IMR-90 (cell line): ENCODE results near the gene CD69. TPM values are rescaled to one million over a fixed set of nuclear protein-coding genes. Genes with fewer than 3 reads are reported as not detected.

Experiments used
- ATAC-seq: fragments of 200-7000 bp; cut with Tn5 transposase; 2 replicates; pipeline ENCODE4 v1.9.1; 2020; ENCODE audit warnings: low read depth, mild to moderate bottlenecking, moderate library complexity
- BruUV-seq: library from RNA; stranded (reverse); fragments of 400-500 nt; replicated peaks from 2 replicates; lab custom pipeline; 2021; lab: Mats Ljungman, UMichigan
- CTCF ChIA-PET: fragments of 300-600 bp; formaldehyde crosslinking; extraction: SDS; loops from one replicate; lab custom pipeline; 2021; ENCODE audit warnings: antibody characterized with exemption; lab: Yijun Ruan, JAX
- POLR2A ChIA-PET: fragments of 300-600 bp; sonication (Branson Sonifier 250); formaldehyde crosslinking; loops from one replicate; lab custom pipeline; 2022; ENCODE audit warnings: antibody characterized with exemption; ENCODE audit not compliant: unreplicated experiment; lab: Charles Lee
- DNase-seq: peaks from one replicate; pipeline ENCODE4 v3.0.0; 2013
- H2AFZ ChIP-seq: replicated peaks from 2 replicates; pipeline ENCODE3; 2013; ENCODE audit warnings: low read length, mild to moderate bottlenecking; ENCODE audit not compliant: poor library complexity
- H2AK5ac ChIP-seq: 2 replicates; pipeline ENCODE4 v1.6.1; 2013; ENCODE audit warnings: low read depth, low read length, inconsistent platforms
- H2AK9ac ChIP-seq: replicated peaks from 2 replicates; pipeline ENCODE3; 2013; ENCODE audit warnings: mild to moderate bottlenecking, low read depth, low read length, moderate library complexity; ENCODE audit not compliant: poor library complexity
- H2BK120ac ChIP-seq: 2 replicates; pipeline ENCODE4 v1.6.1; 2013; ENCODE audit warnings: low read depth, low read length, inconsistent platforms
- H2BK15ac ChIP-seq: 3 replicates; pipeline ENCODE4 v1.6.1; 2013; ENCODE audit warnings: low read depth, low read length, inconsistent platforms
- H2BK20ac ChIP-seq: 2 replicates; pipeline ENCODE4 v1.6.1; 2013; ENCODE audit warnings: low read depth, mild to moderate bottlenecking, inconsistent platforms, low read length, moderate library complexity
- H2BK5ac ChIP-seq: 2 replicates; pipeline ENCODE4 v1.6.1; 2013; ENCODE audit warnings: mild to moderate bottlenecking, low read depth, low read length, inconsistent platforms; ENCODE audit not compliant: poor library complexity, severe bottlenecking
- H3K14ac ChIP-seq: replicated peaks from 2 replicates; pipeline ENCODE4 v1.6.1; 2013; ENCODE audit warnings: low read depth, low read length, inconsistent platforms
- H3K18ac ChIP-seq: 2 replicates; pipeline ENCODE4 v1.6.1; 2013; ENCODE audit warnings: low read depth, low read length, control low read depth
- H3K23ac ChIP-seq: 2 replicates; pipeline ENCODE4 v1.6.1; 2013; ENCODE audit warnings: low read depth, low read length, inconsistent platforms
- H3K27ac ChIP-seq: 2 replicates; pipeline ENCODE4 v1.5.1; 2013; ENCODE audit warnings: mild to moderate bottlenecking, control low read depth, low read length; ENCODE audit not compliant: insufficient read depth
- H3K27me3 ChIP-seq: 2 replicates; pipeline ENCODE4 v1.6.1; 2013; ENCODE audit warnings: low read length; ENCODE audit not compliant: control insufficient read depth, insufficient read depth
- H3K36me3 ChIP-seq: 2 replicates; pipeline ENCODE4 v1.6.1; 2013; ENCODE audit warnings: low read length, mixed read lengths; ENCODE audit not compliant: control insufficient read depth, insufficient read depth
- H3K4ac ChIP-seq: 2 replicates; pipeline ENCODE4 v1.6.1; 2013; ENCODE audit warnings: low read depth, low read length, inconsistent platforms
- H3K4me1 ChIP-seq: 2 replicates; pipeline ENCODE4 v1.6.1; 2013; ENCODE audit warnings: low read length, mixed read lengths; ENCODE audit not compliant: control insufficient read depth, insufficient read depth
- H3K4me2 ChIP-seq: 2 replicates; pipeline ENCODE4 v1.6.1; 2013; ENCODE audit warnings: low read depth, mild to moderate bottlenecking, control low read depth, low read length, moderate library complexity
- H3K4me3 ChIP-seq: 2 replicates; pipeline ENCODE4 v1.5.1; 2013; ENCODE audit warnings: low read depth, mild to moderate bottlenecking, control low read depth, low read length, moderate library complexity; ENCODE audit not compliant: insufficient read depth
- H3K56ac ChIP-seq: 2 replicates; pipeline ENCODE4 v1.6.1; 2013; ENCODE audit warnings: low read length, inconsistent platforms; ENCODE audit not compliant: insufficient read depth; ENCODE audit errors: extremely low read depth
- H3K79me1 ChIP-seq, 2 experiments: 2 replicates each; pipeline ENCODE4 v1.6.1; 2013; ENCODE audit warnings: low read length in 2 of 2, inconsistent platforms in 1 of 2, low read depth in 1 of 2
- H3K9ac ChIP-seq: 2 replicates; pipeline ENCODE4 v1.6.1; 2013; ENCODE audit warnings: low read depth, low read length, control low read depth
- H3K9me1 ChIP-seq: 2 replicates; pipeline ENCODE4 v1.6.1; 2013; ENCODE audit warnings: low read length, inconsistent platforms; ENCODE audit not compliant: insufficient read depth
- H3K9me3 ChIP-seq: 2 replicates; pipeline ENCODE4 v1.6.1; 2013; ENCODE audit warnings: low read length; ENCODE audit not compliant: control insufficient read depth, insufficient read depth
- H4K20me1 ChIP-seq: 2 replicates; pipeline ENCODE4 v1.6.1; 2013; ENCODE audit warnings: low read length, inconsistent platforms; ENCODE audit not compliant: insufficient read depth
- H4K5ac ChIP-seq: 2 replicates; pipeline ENCODE4 v1.6.1; 2013; ENCODE audit warnings: mild to moderate bottlenecking, low read depth, low read length, control low read depth
- H4K8ac ChIP-seq, 2 experiments: 2 replicates each; pipeline ENCODE4 v1.6.1; 2013; ENCODE audit warnings: low read depth in 2 of 2, low read length in 2 of 2, control low read depth in 1 of 2, inconsistent platforms in 1 of 2
- H4K91ac ChIP-seq: 2 replicates; pipeline ENCODE4 v1.6.1; 2013; ENCODE audit warnings: low read depth, low read length, inconsistent platforms; ENCODE audit not compliant: insufficient read depth
- POLR2A ChIP-seq: IDR thresholded peaks from 2 replicates; pipeline ENCODE4 v1.6.1; 2012; ENCODE audit warnings: mild to moderate bottlenecking, low read depth, low read length
- WGBS, 2 experiments: methylation state at CpG; one replicate each; pipeline versions ENCODE4 v1.1.5 to v1.1.7; 2013; ENCODE audit warnings: missing lambda C conversion rate in 2 of 2; ENCODE audit not compliant: insufficient read length in 1 of 2; ENCODE audit errors: extremely low coverage in 2 of 2; 5-methylcytosine and 5-hydroxymethylcytosine counted together
- dilution Hi-C: fragments of 300-500 bp; cut with HindIII; formaldehyde crosslinking; loops from one replicate; pipeline ENCODE4 v1.14.3; 2018; ENCODE audit warnings: low sequenced_read_pairs; ENCODE audit not compliant: unreplicated experiment
- in situ Hi-C: fragments of 300-500 bp; cut with MboI; formaldehyde crosslinking; loops from 3 replicates; pipeline ENCODE4 v1.14.3; 2019; ENCODE audit warnings: low sequenced_read_pairs, inconsistent platforms, mixed read lengths
- intact Hi-C: fragments of 100-400 bp; cut with micrococcal nuclease; formaldehyde crosslinking; loops from 2 replicates; pipeline ENCODE4 v1.10.0; 2022
- polyA plus RNA-seq, 3 experiments: library from polyadenylated mRNA; depleted of rRNA; stranded (reverse); fragments of >200 nt; gene quantifications; 2 replicates each; pipeline ENCODE4 v1.2.3, GENCODE V29; 2012; ENCODE audit warnings: low replicate concordance in 1 of 3
- total RNA-seq: library from RNA; depleted of rRNA; stranded (reverse); fragments of >200 nt; gene quantifications from 2 replicates; pipeline ENCODE4 v1.2.3, GENCODE V29; 2012

Gene CD69
- total and polyA plus RNA-seq, 2 of the 4 experiments (the other 2 are of a cell fraction) = not detected

- dilution Hi-C loops (no loop called here), in situ Hi-C loops (no loop called here), intact Hi-C loops (no loop called here)
- Histone ChIP-seq H4K5ac (no peak overlapping the region), H3K36me3 (no peaks in the 10 kb centered on the region), H2BK5ac (no peak overlapping the region), H2AK5ac (no peak overlapping the region), H4K20me1 (no peaks in the 10 kb centered on the region), H3K27me3 (no peaks in the 10 kb centered on the region; the same call in none of the 2 replicates), H3K4me1 (no peaks in the 10 kb centered on the region), H3K4ac (no peak overlapping the region), H3K56ac (no peak overlapping the region), H3K14ac (no peak overlapping the region), H2AFZ (no peak overlapping the region), H4K8ac (no peak overlapping the region), H3K9ac (no peak overlapping the region), H3K9me1 (no peaks in the 10 kb centered on the region), H4K91ac (no peak overlapping the region), H2BK15ac (no peak overlapping the region), H3K18ac (no peak overlapping the region), H3K27ac (no peak overlapping the region), H3K79me1 (no peaks in the 10 kb centered on the region), H3K9me3 (no peaks in the 10 kb centered on the region), H2BK20ac (no peak overlapping the region), H2AK9ac (no peak overlapping the region), H2BK120ac (no peak overlapping the region), H3K23ac (no peak overlapping the region), H3K4me3 (no peak overlapping the region), H3K4me2 (no peak overlapping the region)
- CTCF ChIA-PET = no interaction called here
- WGBS, 2 experiments = no CpG with 5 or more reads among the region's 6 CpGs
- ATAC-seq (no peak), DNase-seq (no peak)
- POLR2A ChIA-PET = no interaction called here
- TF ChIP-seq POLR2A = no peak
- no TSS peak for BruUV-seq
Measured at GRCh38 chr12:9731393-9731792, 29.3 kb downstream of the CD69 start.
